ENCODE results near the gene C5orf63.

The C5orf63 gene

DNA sequence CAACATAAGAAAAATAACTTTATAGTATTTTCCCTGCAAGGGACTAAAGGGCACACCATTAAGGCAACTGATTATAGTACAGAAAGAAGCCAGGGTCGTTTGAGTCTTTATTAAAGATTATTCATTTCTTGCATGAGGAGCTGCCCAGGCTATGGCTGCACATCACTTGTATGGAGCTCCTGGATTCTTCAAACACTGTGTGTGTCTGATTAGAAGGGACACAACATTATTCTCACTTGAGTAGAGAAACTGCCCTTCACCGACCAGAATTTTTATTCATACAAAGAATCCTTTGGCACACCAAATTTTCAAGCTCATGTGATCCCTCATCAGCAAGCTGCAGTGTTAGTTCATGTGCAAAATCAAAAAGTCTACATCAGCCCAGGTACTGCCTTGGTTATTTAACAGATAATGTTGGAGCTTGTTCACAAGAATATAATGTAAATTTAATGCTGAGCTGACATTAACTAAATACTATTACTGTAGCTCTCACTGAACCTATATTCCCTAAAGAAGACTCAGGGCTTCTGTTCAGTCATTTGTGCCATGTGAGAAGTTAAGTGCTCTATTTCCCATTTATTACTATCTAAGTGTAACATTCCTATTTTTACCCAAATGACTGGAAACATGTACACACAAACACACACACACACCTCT lies 9.9 kb downstream of the C5orf63 start:
- Histone ChIP-seq H3K4me3 (ENCODE audit: low read length) (no peak overlapping the region), H3K4me1 (ENCODE audit: low read length) (no peaks in the 10 kb centered on the region), H3K79me2 (ENCODE audit: low read length) (no peaks in the 10 kb centered on the region), H3K36me3 (replicated peaks; ENCODE audit: insufficient read depth, low read length) (0 out of 2 replicates have a peak, but pooled peaks cover 3% of the 10 kb centered on the region), H3K9me3 (replicated peaks; ENCODE audit: insufficient read depth, low read length) (no peaks in the 10 kb centered on the region), H3K27ac (ENCODE audit: low read length) (no peak overlapping the region), H4K20me1 (ENCODE audit: insufficient read depth, low read length) (no peaks in the 10 kb centered on the region), H3F3A (ENCODE audit: insufficient read depth, low read length) (no peaks in the 10 kb centered on the region), H3K9ac (ENCODE audit: low read length) (no peak overlapping the region), H2AFZ (ENCODE audit: low read length) (no peak overlapping the region), H3K4me2 (ENCODE audit: low read depth, low read length) (no peak overlapping the region), H3K9me2 (replicated peaks; ENCODE audit: insufficient read depth, low read length) (no peaks in the 10 kb centered on the region), H3K27me3 (replicated peaks; ENCODE audit: insufficient read depth, low read length) (no peaks in the 10 kb centered on the region)
- TF ChIP-seq EZH2phosphoT487 (IDR thresholded peaks at IDR 0.05; ENCODE audit: low read length) (no peak), EZH2 (optimal IDR thresholded peaks at IDR 0.05; ENCODE audit: low read depth, low read length) (no peak)
- TF ChIP-seq, protein P1, sequence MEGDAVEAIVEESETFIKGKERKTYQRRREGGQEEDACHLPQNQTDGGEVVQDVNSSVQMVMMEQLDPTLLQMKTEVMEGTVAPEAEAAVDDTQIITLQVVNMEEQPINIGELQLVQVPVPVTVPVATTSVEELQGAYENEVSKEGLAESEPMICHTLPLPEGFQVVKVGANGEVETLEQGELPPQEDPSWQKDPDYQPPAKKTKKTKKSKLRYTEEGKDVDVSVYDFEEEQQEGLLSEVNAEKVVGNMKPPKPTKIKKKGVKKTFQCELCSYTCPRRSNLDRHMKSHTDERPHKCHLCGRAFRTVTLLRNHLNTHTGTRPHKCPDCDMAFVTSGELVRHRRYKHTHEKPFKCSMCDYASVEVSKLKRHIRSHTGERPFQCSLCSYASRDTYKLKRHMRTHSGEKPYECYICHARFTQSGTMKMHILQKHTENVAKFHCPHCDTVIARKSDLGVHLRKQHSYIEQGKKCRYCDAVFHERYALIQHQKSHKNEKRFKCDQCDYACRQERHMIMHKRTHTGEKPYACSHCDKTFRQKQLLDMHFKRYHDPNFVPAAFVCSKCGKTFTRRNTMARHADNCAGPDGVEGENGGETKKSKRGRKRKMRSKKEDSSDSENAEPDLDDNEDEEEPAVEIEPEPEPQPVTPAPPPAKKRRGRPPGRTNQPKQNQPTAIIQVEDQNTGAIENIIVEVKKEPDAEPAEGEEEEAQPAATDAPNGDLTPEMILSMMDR (IDR thresholded peaks at IDR 0.05; ENCODE audit: low read length), result no peak
- DNase-seq, result no peak

DNA sequence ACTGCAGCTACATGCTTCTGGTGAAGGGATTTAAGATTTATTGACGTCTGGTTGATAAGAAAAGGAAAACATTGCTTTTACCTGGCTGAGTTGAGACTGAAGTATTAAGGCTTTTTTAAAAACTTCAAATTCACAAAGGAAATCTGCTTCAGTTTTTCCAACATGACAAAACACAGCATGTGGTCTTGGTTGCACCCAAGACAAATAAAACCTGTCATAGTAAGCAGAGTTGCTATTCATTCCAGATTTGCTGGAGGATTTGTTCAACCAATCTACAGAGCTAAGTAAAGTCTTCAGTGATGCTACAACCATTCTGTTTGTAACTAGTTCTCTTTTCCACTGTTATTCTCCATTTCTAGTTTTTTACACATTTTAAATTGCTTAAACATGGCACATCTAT lies 11.3 kb downstream of the C5orf63 start:
- no peak overlapping the region for H2AFZ ChIP-seq (ENCODE audit: low read length)
- no peaks in the 10 kb centered on the region for H4K20me1 ChIP-seq (ENCODE audit: insufficient read depth, low read length)
- H3K9me2 ChIP-seq (replicated peaks; ENCODE audit: insufficient read depth, low read length), result no peaks in the 10 kb centered on the region
- H3K27me3 ChIP-seq (replicated peaks; ENCODE audit: insufficient read depth, low read length), result no peaks in the 10 kb centered on the region
- no peak for TF ChIP-seq EZH2phosphoT487 (IDR thresholded peaks at IDR 0.05; ENCODE audit: low read length)
- TF ChIP-seq EZH2 (optimal IDR thresholded peaks at IDR 0.05; ENCODE audit: low read depth, low read length), result no peak
- TF ChIP-seq, protein P1 (IDR thresholded peaks at IDR 0.05; ENCODE audit: low read length), result no peak
- DNase-seq, result no peak
- no peaks in the 10 kb centered on the region for H3K4me1 ChIP-seq (ENCODE audit: low read length)
- H3K27ac ChIP-seq (ENCODE audit: low read length), result no peak overlapping the region
- no peak overlapping the region for H3K4me3 ChIP-seq (ENCODE audit: low read length)
- H3K4me2 ChIP-seq (ENCODE audit: low read depth, low read length), result no peak overlapping the region
- no peaks in the 10 kb centered on the region for H3K9me3 ChIP-seq (replicated peaks; ENCODE audit: insufficient read depth, low read length)
- H3F3A ChIP-seq (ENCODE audit: insufficient read depth, low read length), result no peaks in the 10 kb centered on the region
- H3K9ac ChIP-seq (ENCODE audit: low read length), result no peak overlapping the region
- no peaks in the 10 kb centered on the region for H3K79me2 ChIP-seq (ENCODE audit: low read length)
- H3K36me3 ChIP-seq (replicated peaks; ENCODE audit: insufficient read depth, low read length), result no peaks in the 10 kb centered on the region

DNA sequence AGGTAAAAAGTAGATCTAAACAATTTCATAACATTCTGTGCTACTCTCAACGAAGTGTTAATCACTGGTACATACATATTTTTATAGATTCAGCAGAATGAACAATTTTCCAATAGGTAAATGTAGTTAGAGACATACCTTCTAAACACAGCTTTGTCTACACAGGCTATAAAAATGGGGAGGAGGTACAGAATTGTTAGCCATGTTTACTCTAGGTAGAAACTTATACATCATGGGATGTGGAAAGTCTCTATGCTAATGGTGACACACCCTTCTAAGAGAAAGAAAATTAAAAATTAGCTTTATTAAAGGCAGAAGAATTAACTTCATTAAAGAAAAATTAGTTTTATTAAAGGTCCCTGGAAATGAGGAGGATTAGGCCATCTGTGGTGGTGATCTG lies 11.8 kb downstream of the C5orf63 start:
- no peak overlapping the region for H3K9ac ChIP-seq (ENCODE audit: low read length)
- no peaks in the 10 kb centered on the region for H3K4me1 ChIP-seq (ENCODE audit: low read length)
- H3F3A ChIP-seq (ENCODE audit: insufficient read depth, low read length), result no peaks in the 10 kb centered on the region
- no peak overlapping the region for H3K27ac ChIP-seq (ENCODE audit: low read length)
- no peaks in the 10 kb centered on the region for H3K27me3 ChIP-seq (replicated peaks; ENCODE audit: insufficient read depth, low read length)
- no peak overlapping the region for H2AFZ ChIP-seq (ENCODE audit: low read length)
- DNase-seq, result no peak
- no peak for TF ChIP-seq EZH2 (optimal IDR thresholded peaks at IDR 0.05; ENCODE audit: low read depth, low read length)
- no peak for TF ChIP-seq EZH2phosphoT487 (IDR thresholded peaks at IDR 0.05; ENCODE audit: low read length)
- TF ChIP-seq, protein P1 (IDR thresholded peaks at IDR 0.05; ENCODE audit: low read length), result no peak
- no peaks in the 10 kb centered on the region for H3K79me2 ChIP-seq (ENCODE audit: low read length)
- no peak overlapping the region for H3K4me2 ChIP-seq (ENCODE audit: low read depth, low read length)
- H3K4me3 ChIP-seq (ENCODE audit: low read length), result no peak overlapping the region
- H3K9me3 ChIP-seq (replicated peaks; ENCODE audit: insufficient read depth, low read length), result no peaks in the 10 kb centered on the region
- no peaks in the 10 kb centered on the region for H4K20me1 ChIP-seq (ENCODE audit: insufficient read depth, low read length)
- no peaks in the 10 kb centered on the region for H3K36me3 ChIP-seq (replicated peaks; ENCODE audit: insufficient read depth, low read length)
- H3K9me2 ChIP-seq (replicated peaks; ENCODE audit: insufficient read depth, low read length), result no peaks in the 10 kb centered on the region
